Measurements from ENCODE around the gene LRRC56. TPM values are rescaled to one million over a fixed set of nuclear protein-coding genes. Genes with fewer than 3 reads are reported as not detected.

Gene LRRC56
- total RNA-seq, 2 donors from 2014 or later = 3.0 to 4.3 TPM

DNA sequence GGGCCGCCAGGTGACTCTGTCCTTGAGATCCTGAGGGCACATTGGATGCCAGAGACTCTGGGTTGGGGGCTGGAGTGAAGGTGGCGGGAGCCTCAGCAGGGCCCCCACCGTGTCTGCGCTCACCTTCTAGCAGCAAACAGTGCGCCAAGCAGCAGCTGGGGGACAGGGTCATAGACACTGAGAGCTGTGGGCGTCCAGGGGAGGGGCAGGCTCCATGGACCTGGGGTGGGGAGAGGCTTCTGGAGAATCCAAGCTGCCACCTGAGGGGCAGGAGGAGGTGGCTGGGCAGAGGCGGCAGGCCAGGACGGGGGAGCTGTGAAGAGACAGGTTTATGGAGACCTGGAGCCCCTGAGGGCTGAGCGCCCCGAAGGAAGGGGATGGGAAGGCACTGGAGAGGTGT, 47.0 kb downstream of the LRRC56 start:
- no peaks in the 10 kb centered on the region for H3K27me3 Mint-ChIP-seq (ENCODE audit: insufficient read depth)
- Histone ChIP-seq H3K9ac (ENCODE audit: extremely low read depth, low read length, poor library complexity, severe bottlenecking) (no peak overlapping the region), H3K36me3 (ENCODE audit: control insufficient read depth, insufficient read depth, low read length) (peaks cover 54% of the 10 kb centered on the region), H3K4me3 (ENCODE audit: low read length) (no peak overlapping the region), H3K27me3 (ENCODE audit: control insufficient read depth, insufficient read depth, low read length, poor library complexity, severe bottlenecking) (no peaks in the 10 kb centered on the region), H3K4me1 (ENCODE audit: control insufficient read depth, insufficient read depth, low read length) (peaks cover under 1% of the 10 kb centered on the region), H3K9me3 (ENCODE audit: control insufficient read depth, low read length) (no peaks in the 10 kb centered on the region), H3K27ac (ENCODE audit: low read depth, low read length) (no peak overlapping the region)
- H3K27ac Mint-ChIP-seq = no peak overlapping the region
- TF ChIP-seq, protein P1, sequence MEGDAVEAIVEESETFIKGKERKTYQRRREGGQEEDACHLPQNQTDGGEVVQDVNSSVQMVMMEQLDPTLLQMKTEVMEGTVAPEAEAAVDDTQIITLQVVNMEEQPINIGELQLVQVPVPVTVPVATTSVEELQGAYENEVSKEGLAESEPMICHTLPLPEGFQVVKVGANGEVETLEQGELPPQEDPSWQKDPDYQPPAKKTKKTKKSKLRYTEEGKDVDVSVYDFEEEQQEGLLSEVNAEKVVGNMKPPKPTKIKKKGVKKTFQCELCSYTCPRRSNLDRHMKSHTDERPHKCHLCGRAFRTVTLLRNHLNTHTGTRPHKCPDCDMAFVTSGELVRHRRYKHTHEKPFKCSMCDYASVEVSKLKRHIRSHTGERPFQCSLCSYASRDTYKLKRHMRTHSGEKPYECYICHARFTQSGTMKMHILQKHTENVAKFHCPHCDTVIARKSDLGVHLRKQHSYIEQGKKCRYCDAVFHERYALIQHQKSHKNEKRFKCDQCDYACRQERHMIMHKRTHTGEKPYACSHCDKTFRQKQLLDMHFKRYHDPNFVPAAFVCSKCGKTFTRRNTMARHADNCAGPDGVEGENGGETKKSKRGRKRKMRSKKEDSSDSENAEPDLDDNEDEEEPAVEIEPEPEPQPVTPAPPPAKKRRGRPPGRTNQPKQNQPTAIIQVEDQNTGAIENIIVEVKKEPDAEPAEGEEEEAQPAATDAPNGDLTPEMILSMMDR (conservative IDR thresholded peaks at IDR 0.05) = no peak
- no peak for DNase-seq
- no peak overlapping the region for H3K4me3 Mint-ChIP-seq
- 95% methylated on average over 4 to 8 of the region's 10 CpGs for WGBS, 2 experiments (ENCODE audit: insufficient coverage in 1 of 2, insufficient read length in 1 of 2)
- no peaks in the 10 kb centered on the region for H3K9me3 Mint-ChIP-seq
- H3K4me1 Mint-ChIP-seq = peaks cover 2% of the 10 kb centered on the region
- H3K36me3 Mint-ChIP-seq (ENCODE audit: low read depth) = peaks cover 49% of the 10 kb centered on the region

DNA sequence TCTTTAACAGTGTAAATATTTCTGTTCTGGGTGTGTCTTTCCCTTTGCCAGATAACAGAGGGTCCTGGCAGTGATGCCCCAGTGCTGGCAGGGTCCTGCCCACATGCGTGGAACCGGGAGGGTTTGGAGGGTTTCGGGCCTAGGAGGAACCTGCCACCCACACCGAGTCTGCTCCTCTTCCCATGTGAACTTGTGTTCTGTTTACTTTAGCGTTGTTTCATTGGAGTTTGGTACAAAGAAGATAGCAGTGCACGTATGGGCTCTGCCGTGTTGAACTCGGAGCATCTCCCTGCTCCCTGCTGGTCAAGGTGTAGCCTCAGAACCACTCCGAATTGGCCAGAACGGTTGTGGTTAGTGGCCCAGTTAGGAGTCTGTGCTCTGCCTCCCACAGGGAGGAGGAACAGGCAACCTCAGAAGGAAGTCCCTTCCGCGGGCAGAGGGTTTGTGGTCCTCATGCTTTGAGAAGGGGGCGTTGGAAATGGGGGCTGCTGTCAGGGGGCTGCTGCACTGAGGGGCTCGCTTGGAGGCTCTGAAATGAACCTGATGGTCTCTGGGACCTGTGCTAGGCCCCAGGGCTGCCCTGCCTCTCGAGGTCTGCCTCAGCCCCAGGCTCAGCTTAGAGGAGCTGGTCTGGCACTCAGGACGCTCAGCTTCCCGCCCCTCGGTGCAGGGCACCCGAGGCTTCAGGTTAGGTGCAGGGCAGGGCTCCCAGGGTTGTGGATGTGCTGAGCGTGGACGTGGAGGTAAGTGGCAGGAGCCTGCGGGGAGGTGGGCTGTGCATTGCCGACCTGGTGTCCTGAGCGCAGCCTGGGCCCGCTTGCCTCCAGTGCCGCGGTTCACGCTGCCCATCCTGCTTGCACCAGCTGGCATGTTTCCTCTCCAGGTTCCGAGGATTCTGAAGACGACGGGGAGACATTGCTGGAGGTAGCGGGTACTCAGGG, 49.3 kb downstream of the LRRC56 start:
- H3K4me3 Mint-ChIP-seq = no peak overlapping the region
- no peak for DNase-seq
- no peaks in the 10 kb centered on the region for H3K9me3 Mint-ChIP-seq
- H3K4me1 Mint-ChIP-seq = no peaks in the 10 kb centered on the region
- Histone ChIP-seq H3K27me3 (ENCODE audit: control insufficient read depth, insufficient read depth, low read length, poor library complexity, severe bottlenecking) (no peaks in the 10 kb centered on the region), H3K36me3 (ENCODE audit: control insufficient read depth, insufficient read depth, low read length) (peaks cover 70% of the 10 kb centered on the region), H3K9ac (ENCODE audit: extremely low read depth, low read length, poor library complexity, severe bottlenecking) (no peak overlapping the region), H3K4me1 (ENCODE audit: control insufficient read depth, insufficient read depth, low read length) (no peaks in the 10 kb centered on the region), H3K27ac (ENCODE audit: low read depth, low read length) (no peak overlapping the region), H3K4me3 (ENCODE audit: low read length) (no peak overlapping the region), H3K9me3 (ENCODE audit: control insufficient read depth, low read length) (no peaks in the 10 kb centered on the region)
- H3K27ac Mint-ChIP-seq = no peak overlapping the region
- H3K36me3 Mint-ChIP-seq (ENCODE audit: low read depth) = peaks cover 61% of the 10 kb centered on the region
- 97% methylated on average over 25 to 32 of the region's 32 CpGs for WGBS, 2 experiments (ENCODE audit: insufficient coverage in 1 of 2, insufficient read length in 1 of 2)
- TF ChIP-seq, protein P1 (conservative IDR thresholded peaks at IDR 0.05) = no peak
- H3K27me3 Mint-ChIP-seq (ENCODE audit: insufficient read depth) = no peaks in the 10 kb centered on the region

DNA sequence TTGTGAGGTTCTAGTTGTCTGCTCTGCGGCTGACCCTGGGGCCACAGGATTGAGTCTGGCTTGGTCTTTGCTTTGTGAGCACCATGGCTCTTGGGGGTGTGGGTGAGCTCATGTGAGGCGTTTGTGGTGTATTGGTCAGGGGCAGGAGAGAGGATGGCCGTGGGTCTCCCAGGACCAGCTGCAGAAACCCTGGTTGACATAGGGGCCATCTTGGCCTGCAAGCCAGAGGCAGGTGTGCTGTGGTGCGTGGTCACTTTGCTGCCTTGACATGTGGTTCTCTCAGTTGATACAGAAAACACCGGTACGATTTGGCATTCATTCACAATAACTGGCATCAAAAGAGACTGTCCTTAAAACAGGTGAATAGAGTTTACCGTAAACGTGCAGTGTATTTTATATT, 50.2 kb downstream of the LRRC56 start:
- TF ChIP-seq, protein P1 (conservative IDR thresholded peaks at IDR 0.05) = no peak
- no peaks in the 10 kb centered on the region for H3K27me3 Mint-ChIP-seq (ENCODE audit: insufficient read depth)
- no peak overlapping the region for H3K27ac Mint-ChIP-seq
- DNase-seq = no peak
- WGBS, 2 experiments (ENCODE audit: insufficient coverage in 1 of 2, insufficient read length in 1 of 2) = 91 to 95% methylated on average over 7 to 8 of the region's 8 CpGs
- H3K4me1 Mint-ChIP-seq = no peaks in the 10 kb centered on the region
- H3K4me3 ChIP-seq (ENCODE audit: low read length) = no peak overlapping the region
- no peaks in the 10 kb centered on the region for H3K27me3 ChIP-seq (ENCODE audit: control insufficient read depth, insufficient read depth, low read length, poor library complexity, severe bottlenecking)
- H3K9me3 Mint-ChIP-seq = no peaks in the 10 kb centered on the region
- H3K36me3 Mint-ChIP-seq (ENCODE audit: low read depth) = peaks cover 60% of the 10 kb centered on the region
- no peak overlapping the region for H3K4me3 Mint-ChIP-seq
- H3K27ac ChIP-seq (ENCODE audit: low read depth, low read length) = no peak overlapping the region
- no peak overlapping the region for H3K9ac ChIP-seq (ENCODE audit: extremely low read depth, low read length, poor library complexity, severe bottlenecking)
- no peaks in the 10 kb centered on the region for H3K9me3 ChIP-seq (ENCODE audit: control insufficient read depth, low read length)
- peaks cover 63% of the 10 kb centered on the region for H3K36me3 ChIP-seq (ENCODE audit: control insufficient read depth, insufficient read depth, low read length)
- H3K4me1 ChIP-seq (ENCODE audit: control insufficient read depth, insufficient read depth, low read length) = no peaks in the 10 kb centered on the region
